Ovary (tissue), 3 donors: ENCODE measurements around the gene BRINP3.

Experiments
- EP300 ChIP-seq: sonication (generic); formaldehyde crosslinking; IDR thresholded peaks from one replicate; pipeline ENCODE4 v1.6.1; 2017; ENCODE audit warnings: antibody characterized with exemption
- POLR2A ChIP-seq: fragments of 450-650 bp; IDR thresholded peaks from one replicate; pipeline ENCODE4 v1.6.1; 2017; ENCODE audit warnings: antibody characterized with exemption, mild to moderate bottlenecking, moderate library complexity
- TF ChIP-seq, protein P1 (sequence below), 3 donors: fragments of 450-650 bp in 2 of 3; fragments of 200-600 bp in 1 of 3; IDR thresholded peaks; one replicate each; pipeline versions ENCODE4 v1.5.1 to v1.8.0; 2016 to 2022; ENCODE audit warnings: antibody characterized with exemption in 3 of 3, mild to moderate bottlenecking in 1 of 3
- donor health status: DM: no; HTN: no; CAD: no.

DNA sequence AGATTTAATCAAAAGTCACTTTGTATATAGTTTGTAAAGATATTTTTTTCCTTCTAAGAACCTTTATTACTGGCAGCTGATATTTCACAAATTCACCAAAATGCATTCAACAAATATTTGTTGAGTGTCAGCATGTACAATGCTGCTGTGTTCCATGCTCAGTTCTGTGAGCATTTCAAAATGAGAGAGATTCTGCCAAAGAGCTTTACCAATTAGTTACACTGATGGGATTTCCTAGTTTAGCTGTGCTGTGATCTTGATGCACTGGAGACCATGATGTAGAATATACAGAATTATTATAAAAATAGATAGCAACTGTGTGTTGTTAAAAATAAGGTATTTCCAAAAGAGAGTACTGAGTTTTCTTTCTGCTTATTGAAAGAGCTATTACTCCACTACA, 225.6 kb downstream of the BRINP3 start:
- no peak for TF ChIP-seq POLR2A
- TF ChIP-seq, protein P1, sequence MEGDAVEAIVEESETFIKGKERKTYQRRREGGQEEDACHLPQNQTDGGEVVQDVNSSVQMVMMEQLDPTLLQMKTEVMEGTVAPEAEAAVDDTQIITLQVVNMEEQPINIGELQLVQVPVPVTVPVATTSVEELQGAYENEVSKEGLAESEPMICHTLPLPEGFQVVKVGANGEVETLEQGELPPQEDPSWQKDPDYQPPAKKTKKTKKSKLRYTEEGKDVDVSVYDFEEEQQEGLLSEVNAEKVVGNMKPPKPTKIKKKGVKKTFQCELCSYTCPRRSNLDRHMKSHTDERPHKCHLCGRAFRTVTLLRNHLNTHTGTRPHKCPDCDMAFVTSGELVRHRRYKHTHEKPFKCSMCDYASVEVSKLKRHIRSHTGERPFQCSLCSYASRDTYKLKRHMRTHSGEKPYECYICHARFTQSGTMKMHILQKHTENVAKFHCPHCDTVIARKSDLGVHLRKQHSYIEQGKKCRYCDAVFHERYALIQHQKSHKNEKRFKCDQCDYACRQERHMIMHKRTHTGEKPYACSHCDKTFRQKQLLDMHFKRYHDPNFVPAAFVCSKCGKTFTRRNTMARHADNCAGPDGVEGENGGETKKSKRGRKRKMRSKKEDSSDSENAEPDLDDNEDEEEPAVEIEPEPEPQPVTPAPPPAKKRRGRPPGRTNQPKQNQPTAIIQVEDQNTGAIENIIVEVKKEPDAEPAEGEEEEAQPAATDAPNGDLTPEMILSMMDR (IDR thresholded peaks at IDR 0.05) = no peak
- no peak for TF ChIP-seq EP300
